ENCODE data around the gene TNPO3.

The TNPO3 gene

GRCh38 chr7:129054438-129055293 lies at the start of gene TNPO3:
TNPO3 (minus strand) TSS chr7:129055111; CDS start chr7:129054770, 341 bp downstream.
- peak; percentile 91 for DNase-seq

DNA sequence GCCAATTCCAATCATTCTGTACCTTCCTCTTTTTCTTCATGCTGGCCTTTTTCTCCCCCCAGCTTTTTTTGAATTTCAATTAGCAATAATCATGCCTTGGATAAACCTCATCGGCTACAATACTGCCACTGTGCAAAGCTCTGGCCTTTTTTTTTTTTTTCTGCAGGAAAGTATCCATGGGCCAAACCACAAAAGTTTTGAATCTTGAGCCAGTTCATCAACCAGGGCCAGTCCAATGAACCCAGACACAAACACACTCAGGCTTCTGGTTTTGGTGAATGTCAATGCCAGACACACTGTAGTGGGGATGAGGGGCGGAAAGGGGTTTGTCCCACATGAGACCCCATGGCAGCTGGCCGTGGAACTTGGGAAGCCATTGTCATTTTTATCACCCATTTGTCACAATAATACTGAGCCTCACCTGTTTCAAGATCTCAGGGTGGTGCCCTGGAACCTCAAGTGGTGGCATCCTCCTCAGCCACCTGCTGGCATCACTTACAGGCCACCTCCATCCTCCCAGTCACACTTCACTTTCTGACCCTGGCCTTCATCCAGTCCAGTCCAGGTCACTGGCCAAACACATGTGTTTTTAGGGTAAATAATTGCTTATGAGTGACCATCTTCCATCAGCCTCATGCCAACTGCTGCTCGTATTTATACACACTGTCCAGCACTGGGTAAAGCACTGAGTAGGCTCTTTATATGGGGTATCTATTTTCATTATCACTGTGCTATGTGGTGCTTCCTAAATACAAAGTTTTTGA lies 48.8 kb upstream of the TNPO3 start:
- DNase-seq = no peak

DNA sequence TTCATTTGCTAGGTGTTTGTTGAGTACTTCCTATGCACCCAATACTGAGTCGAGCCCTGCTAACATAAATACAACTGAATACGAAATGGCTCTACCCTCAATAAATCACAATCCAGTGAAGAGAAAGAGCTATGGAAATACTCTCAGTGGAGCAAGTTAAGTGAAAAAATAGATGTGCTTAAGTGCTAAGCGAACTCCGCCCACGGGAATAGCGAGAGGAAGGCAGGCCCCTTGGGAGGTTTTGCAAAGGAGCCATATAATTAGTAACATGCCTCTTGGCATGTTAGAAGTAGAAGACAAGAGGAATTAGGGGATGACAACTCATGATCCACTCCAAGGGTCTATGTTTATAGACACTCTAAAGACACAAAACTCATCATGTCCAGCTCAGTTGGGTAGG lies 46.8 kb upstream of the TNPO3 start:
- no peak for DNase-seq

DNA sequence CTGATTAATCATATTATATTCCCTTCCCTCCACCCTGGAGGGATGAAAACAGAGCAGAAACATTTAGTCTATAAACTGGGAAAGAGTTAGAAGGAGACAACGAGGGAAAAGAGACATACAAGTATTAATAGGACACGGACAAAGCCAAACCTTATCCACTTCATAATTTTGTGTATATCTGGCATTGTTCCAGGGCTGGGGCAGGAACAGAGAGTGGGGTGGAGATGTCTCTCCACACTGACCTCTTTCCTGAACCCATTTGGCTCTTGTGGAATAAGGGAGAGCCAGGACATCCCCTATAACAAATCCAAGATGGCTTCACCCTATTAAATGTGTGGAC lies 45.9 kb upstream of the TNPO3 start:
- no peak for DNase-seq

GRCh38 chr7:129098409-129099084 lies 43.6 kb upstream of the TNPO3 start:
- no peak for DNase-seq

- DNase-seq = no peak
Observed at GRCh38 chr7:129095258-129095657, 40.3 kb upstream of the TNPO3 start.

- no peak for DNase-seq
Observed at GRCh38 chr7:129094501-129094900, 39.6 kb upstream of the TNPO3 start.

- no peak for DNase-seq
Observed at GRCh38 chr7:129093867-129094456, 39.1 kb upstream of the TNPO3 start.

GRCh38 chr7:129091484-129092002 lies 36.6 kb upstream of the TNPO3 start:
- DNase-seq = peak; percentile 67

DNA sequence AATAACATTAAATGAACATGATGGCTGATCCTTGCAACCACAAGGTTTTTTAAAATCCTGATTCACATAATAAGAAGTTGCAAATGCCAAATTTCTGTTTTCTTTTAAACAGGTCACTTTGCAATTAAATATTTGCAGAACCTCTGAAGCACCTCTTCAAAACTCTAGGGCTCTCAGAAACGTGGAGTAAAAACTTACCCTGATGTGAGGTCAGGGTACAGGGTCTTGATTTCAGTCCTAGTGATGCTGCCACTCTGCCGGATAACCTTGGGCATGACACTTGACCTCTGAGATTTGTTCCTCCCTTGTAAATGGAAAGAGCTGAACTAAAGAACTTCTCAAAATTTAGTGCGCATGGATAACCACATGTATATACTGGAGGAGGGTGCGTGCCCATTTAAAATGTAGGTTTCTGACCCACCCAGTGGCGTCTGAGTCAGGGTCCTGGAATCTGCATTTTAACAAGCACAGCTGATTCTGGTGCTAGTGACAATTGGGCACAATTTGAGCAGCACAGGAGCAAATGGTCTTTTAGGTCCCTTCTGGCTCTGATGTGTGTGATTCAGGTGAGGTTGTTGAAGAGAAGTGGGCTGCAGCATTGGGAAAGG lies 35.5 kb upstream of the TNPO3 start:
- DNase-seq = no peak

GRCh38 chr7:129089521-129090212 lies 34.8 kb upstream of the TNPO3 start:
- DNase-seq = no peak

DNA sequence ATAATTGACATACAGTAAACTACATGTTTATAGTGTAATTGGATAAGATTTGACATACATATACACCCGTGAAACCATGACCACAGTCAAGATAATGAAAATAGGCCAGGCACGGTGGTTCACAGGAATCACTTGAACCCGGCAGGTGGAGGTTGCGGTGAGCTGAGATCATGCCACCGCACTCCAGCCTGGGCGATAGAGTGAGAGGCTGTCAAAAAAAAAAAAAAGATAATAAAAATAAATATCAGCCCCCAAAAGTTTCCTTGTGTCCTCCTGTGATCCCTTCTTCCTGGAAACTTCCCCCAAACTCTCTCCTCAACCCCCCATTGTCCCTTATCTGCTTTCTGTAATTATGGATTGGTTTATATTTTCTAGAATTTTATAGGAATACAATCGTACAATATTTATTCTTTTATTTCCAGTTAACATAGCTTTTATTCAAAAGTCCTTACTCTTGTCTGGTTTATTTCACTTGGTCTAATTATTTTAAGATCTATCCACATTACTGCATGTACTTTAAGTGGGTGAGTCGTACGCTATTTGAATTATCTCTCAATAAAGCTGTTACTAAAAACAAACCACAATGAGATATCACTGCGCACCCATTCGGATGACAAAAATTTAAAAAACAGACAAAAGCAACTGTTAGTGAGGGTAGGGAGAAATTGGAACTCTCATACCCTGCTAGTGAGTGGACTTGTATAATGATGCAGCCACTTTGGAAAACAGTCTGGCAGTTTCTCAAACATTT lies 30.1 kb upstream of the TNPO3 start:
- no peak for DNase-seq

GRCh38 chr7:129083525-129083924 lies 28.6 kb upstream of the TNPO3 start:
- DNase-seq = no peak

GRCh38 chr7:129078455-129078854 lies 23.5 kb upstream of the TNPO3 start:
- DNase-seq = no peak

- no peak for DNase-seq
Observed at GRCh38 chr7:129076886-129077285, 22.0 kb upstream of the TNPO3 start.

DNA sequence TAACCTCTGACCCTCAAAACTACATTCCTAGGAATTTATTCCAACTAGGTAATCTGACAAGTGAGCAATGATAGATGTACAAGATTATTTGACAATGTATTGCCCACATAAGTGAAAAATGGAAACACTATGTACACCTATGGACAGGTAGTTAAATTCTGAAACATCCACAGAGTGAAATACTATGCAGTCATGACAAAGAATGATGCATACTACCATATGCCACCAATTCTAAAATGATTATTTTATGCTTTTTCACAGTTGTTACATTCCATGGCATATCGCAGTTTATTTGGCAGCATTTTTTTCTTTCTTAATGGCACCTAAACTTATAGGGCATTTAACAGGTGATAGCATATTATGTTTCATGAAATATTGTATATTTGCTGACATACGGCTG lies 20.1 kb upstream of the TNPO3 start:
- DNase-seq = no peak

- no peak for DNase-seq
Observed at GRCh38 chr7:129074361-129074871, 19.5 kb upstream of the TNPO3 start.

- no peak for DNase-seq
Observed at GRCh38 chr7:129073738-129074137, 18.8 kb upstream of the TNPO3 start.

- no peak for DNase-seq
Observed at GRCh38 chr7:129073204-129073603, 18.3 kb upstream of the TNPO3 start.

DNA sequence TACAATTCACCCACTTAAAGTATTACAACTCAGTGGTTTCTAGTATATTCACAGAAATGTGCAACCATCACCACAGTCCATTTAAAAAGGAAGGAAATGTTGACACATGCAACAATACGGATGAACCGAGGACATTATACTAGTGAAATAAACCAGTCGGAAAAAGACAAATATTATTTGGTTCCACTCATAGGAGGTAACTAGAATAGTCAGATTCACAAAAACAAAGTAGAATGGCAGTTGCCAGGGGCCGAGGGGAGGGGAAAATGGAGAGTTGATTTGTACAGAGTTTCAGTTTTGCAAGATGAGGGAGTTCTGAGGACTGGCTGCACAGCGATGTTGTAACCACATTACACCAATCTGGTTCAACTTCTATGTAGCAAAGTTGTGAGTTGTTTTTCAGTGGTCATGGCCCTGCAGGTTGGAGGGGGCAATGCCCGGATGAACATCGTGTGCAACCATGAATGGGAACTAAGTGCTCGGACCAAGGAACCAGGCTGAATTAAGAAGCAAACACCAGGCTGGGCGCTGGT lies 17.6 kb upstream of the TNPO3 start:
- no peak for DNase-seq

GRCh38 chr7:129069021-129069420 lies 14.1 kb upstream of the TNPO3 start:
- DNase-seq = no peak

Data from NCI-H1105 (cell line).